Upper lobe of left lung (tissue), 4 donors: ENCODE results near the gene RIMBP2.

Experiments
- CTCF ChIP-seq, 6 experiments: fragments of 450-650 bp in 4 of 6; fragments of 200-600 bp in 2 of 6; sonication (generic) in 2 of 6; IDR thresholded peaks; one replicate each; pipeline ENCODE4 v1.5.1; 2016 to 2019; ENCODE audit warnings: antibody characterized with exemption in 6 of 6
- EP300 ChIP-seq, 4 donors: sonication (generic); formaldehyde crosslinking; IDR thresholded peaks; one replicate each; pipeline ENCODE4 v1.5.1; 2017; ENCODE audit warnings: antibody characterized with exemption in 4 of 4, control low read depth in 2 of 4
- POLR2A ChIP-seq, 4 donors: fragments of 450-650 bp; IDR thresholded peaks; one replicate each; pipeline ENCODE4 v1.5.1; 2016 to 2017; ENCODE audit warnings: antibody characterized with exemption in 4 of 4, mild to moderate bottlenecking in 2 of 4
- POLR2AphosphoS5 ChIP-seq, 2 donors: sonication (generic); formaldehyde crosslinking; IDR thresholded peaks; one replicate each; pipeline ENCODE4 v1.5.1; 2017; ENCODE audit warnings: antibody characterized with exemption in 2 of 2

- TF ChIP-seq CTCF (IDR thresholded peaks at IDR 0.05) (no peak), POLR2A (IDR thresholded peaks at IDR 0.05) (no peak), EP300 (IDR thresholded peaks at IDR 0.05) (no peak), POLR2AphosphoS5 (IDR thresholded peaks at IDR 0.05) (no peak)
These were observed 215.2 kb downstream of the RIMBP2 start for GRCh38 chr12:130500835-130501330.
